ENCODE measurements around the gene TENM3. TPM values are rescaled to one million over a fixed set of nuclear protein-coding genes. Genes with fewer than 3 reads are reported as not detected.

The TENM3 gene
- total and polyA plus RNA-seq, 2 donors from 2014 or later, result 0.58 to 6.8 TPM

GRCh38 chr4:182838535-182838934 lies 595.3 kb downstream of the TENM3 start:
- DNase-seq (no peak), FAIRE-seq (no peak)
- Histone ChIP-seq H3K4me1 (ENCODE audit: control insufficient read depth in 2 of 3, insufficient read depth in 2 of 3, low read depth in 1 of 3, low read length in 3 of 3) (no peaks in the 10 kb centered on the region), H3K9ac (ENCODE audit: low read length in 3 of 3) (no peak overlapping the region), H3K27ac (ENCODE audit: low read depth in 2 of 2, low read length in 2 of 2) (no peak overlapping the region), H3K9me3 (ENCODE audit: control insufficient read depth in 2 of 3, insufficient read depth in 1 of 3, low read length in 3 of 3) (no peaks in the 10 kb centered on the region), H3K36me3 (ENCODE audit: control insufficient read depth in 2 of 3, insufficient read depth in 3 of 3, low read length in 3 of 3) (no peaks in the 10 kb centered on the region), H3K4me3 (ENCODE audit: low read length in 3 of 3) (no peak overlapping the region), H3K27me3 (ENCODE audit: control insufficient read depth, insufficient read depth, low read length) (no peaks in the 10 kb centered on the region)
- no peak for TF ChIP-seq CTCF (IDR thresholded peaks at IDR 0.05; ENCODE audit: borderline replicate concordance, extremely low read depth, insufficient read depth)
- intact Hi-C loops (cut with DNase I), result no loop called here

GRCh38 chr4:182839256-182839655 lies 596.1 kb downstream of the TENM3 start:
- Histone ChIP-seq H3K9me3 (ENCODE audit: control insufficient read depth in 2 of 3, insufficient read depth in 1 of 3, low read length in 3 of 3) (no peaks in the 10 kb centered on the region), H3K9ac (ENCODE audit: low read length in 3 of 3) (no peak overlapping the region), H3K27ac (ENCODE audit: low read depth in 2 of 2, low read length in 2 of 2) (no peak overlapping the region), H3K36me3 (ENCODE audit: control insufficient read depth in 2 of 3, insufficient read depth in 3 of 3, low read length in 3 of 3) (no peaks in the 10 kb centered on the region), H3K4me3 (ENCODE audit: low read length in 3 of 3) (no peak overlapping the region), H3K27me3 (ENCODE audit: control insufficient read depth, insufficient read depth, low read length) (no peaks in the 10 kb centered on the region), H3K4me1 (ENCODE audit: control insufficient read depth in 2 of 3, insufficient read depth in 2 of 3, low read depth in 1 of 3, low read length in 3 of 3) (no peaks in the 10 kb centered on the region)
- TF ChIP-seq CTCF (IDR thresholded peaks at IDR 0.05; ENCODE audit: borderline replicate concordance, extremely low read depth, insufficient read depth), result no peak
- intact Hi-C loops (cut with DNase I), result no loop called here
- FAIRE-seq (no peak), DNase-seq (no peak)

GRCh38 chr4:182840108-182840507 lies 596.9 kb downstream of the TENM3 start:
- no peaks in the 10 kb centered on the region for H3K4me1 ChIP-seq (ENCODE audit: control insufficient read depth in 2 of 3, insufficient read depth in 2 of 3, low read depth in 1 of 3, low read length in 3 of 3)
- no peak overlapping the region for H3K9ac ChIP-seq (ENCODE audit: low read length in 3 of 3)
- no peak overlapping the region for H3K27ac ChIP-seq (ENCODE audit: low read depth in 2 of 2, low read length in 2 of 2)
- no peaks in the 10 kb centered on the region for H3K9me3 ChIP-seq (ENCODE audit: control insufficient read depth in 2 of 3, insufficient read depth in 1 of 3, low read length in 3 of 3)
- no peak for FAIRE-seq
- no peak for DNase-seq
- intact Hi-C loops (cut with DNase I), result no loop called here
- no peak for TF ChIP-seq CTCF (IDR thresholded peaks at IDR 0.05; ENCODE audit: borderline replicate concordance, extremely low read depth, insufficient read depth)
- no peak overlapping the region for H3K4me3 ChIP-seq (ENCODE audit: low read length in 3 of 3)
- no peaks in the 10 kb centered on the region for H3K27me3 ChIP-seq (ENCODE audit: control insufficient read depth, insufficient read depth, low read length)
- no peaks in the 10 kb centered on the region for H3K36me3 ChIP-seq (ENCODE audit: control insufficient read depth in 2 of 3, insufficient read depth in 3 of 3, low read length in 3 of 3)

- H3K27ac ChIP-seq (ENCODE audit: low read depth in 2 of 2, low read length in 2 of 2), result no peak overlapping the region
- intact Hi-C loops (cut with DNase I), result no loop called here
Measured at GRCh38 chr4:182842104-182842600, 599.0 kb downstream of the TENM3 start.

More at GRCh38 chr4:182842104-182842600, 599.0 kb downstream of the TENM3 start:
- FAIRE-seq (no peak), DNase-seq (no peak)
- Histone ChIP-seq H3K9ac (ENCODE audit: low read length in 3 of 3) (no peak overlapping the region), H3K4me1 (ENCODE audit: control insufficient read depth in 2 of 3, insufficient read depth in 2 of 3, low read depth in 1 of 3, low read length in 3 of 3) (no peaks in the 10 kb centered on the region), H3K36me3 (ENCODE audit: control insufficient read depth in 2 of 3, insufficient read depth in 3 of 3, low read length in 3 of 3) (no peaks in the 10 kb centered on the region), H3K4me3 (ENCODE audit: low read length in 3 of 3) (no peak overlapping the region), H3K9me3 (ENCODE audit: control insufficient read depth in 2 of 3, insufficient read depth in 1 of 3, low read length in 3 of 3) (no peaks in the 10 kb centered on the region), H3K27me3 (ENCODE audit: control insufficient read depth, insufficient read depth, low read length) (no peaks in the 10 kb centered on the region)
- no peak for TF ChIP-seq CTCF (IDR thresholded peaks at IDR 0.05; ENCODE audit: borderline replicate concordance, extremely low read depth, insufficient read depth)
